ENCODE measurements around the gene MCMBP. TPM values are rescaled to one million over a fixed set of nuclear protein-coding genes. Genes with fewer than 3 reads are reported as not detected.

MCMBP gene
- total RNA-seq, 3 donors from 2014 or later = 49.9 to 56.4 (median 52.2) TPM

DNA sequence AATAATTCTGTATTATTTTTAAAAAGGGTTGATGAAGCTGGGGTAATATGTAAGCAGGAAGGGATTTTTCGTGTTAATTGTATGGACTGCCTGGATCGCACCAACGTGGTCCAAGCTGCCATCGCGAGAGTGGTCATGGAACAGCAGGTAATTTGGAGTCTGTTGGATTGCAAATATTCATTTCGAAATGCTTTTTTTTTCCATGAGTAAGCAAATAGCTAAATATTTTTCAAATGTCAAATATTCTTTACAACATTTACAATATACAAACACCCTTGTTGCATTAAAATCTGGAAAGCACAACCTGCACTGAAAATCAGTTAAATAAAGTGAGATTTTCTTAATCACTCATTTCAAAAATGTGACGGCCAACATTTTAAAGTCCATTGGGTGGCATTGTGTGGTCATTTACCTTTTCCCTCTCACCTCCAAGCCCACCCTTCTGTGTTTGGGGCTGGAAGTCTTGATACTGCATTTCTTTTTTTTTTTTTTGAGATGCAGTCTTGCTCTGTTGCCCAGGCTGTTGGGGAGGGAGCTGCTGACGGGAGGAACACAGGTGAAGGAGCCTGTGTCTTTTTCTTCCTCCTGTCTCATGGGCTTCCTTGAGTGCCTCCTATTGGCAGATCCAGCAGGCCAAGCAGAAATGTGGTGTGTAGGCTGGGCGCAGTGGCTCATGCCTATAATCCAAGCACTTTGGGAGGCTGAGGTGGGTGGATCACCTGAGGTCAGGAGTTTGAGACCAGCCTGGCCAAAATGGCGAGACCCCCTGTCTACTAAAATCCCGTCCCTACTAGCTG, 66.1 kb downstream of the MCMBP start:
- Histone ChIP-seq H3K27me3 (no peaks in the 10 kb centered on the region), H3K4me3 (no peak overlapping the region), H3K4me1 (no peaks in the 10 kb centered on the region), H3K36me3 (no peaks in the 10 kb centered on the region), H3K27ac (no peak overlapping the region), H3K9me3 (no peaks in the 10 kb centered on the region)
- no peak for DNase-seq (ENCODE audit: low spot score in 2 of 2)
- intact Hi-C loops (cut with DNase I; ENCODE audit: low total_unique reads) = no loop called here
- TF ChIP-seq POLR2AphosphoS5 (IDR thresholded peaks at IDR 0.05) (no peak), POLR2A (IDR thresholded peaks at IDR 0.05) (no peak)
- TF ChIP-seq, protein P1, sequence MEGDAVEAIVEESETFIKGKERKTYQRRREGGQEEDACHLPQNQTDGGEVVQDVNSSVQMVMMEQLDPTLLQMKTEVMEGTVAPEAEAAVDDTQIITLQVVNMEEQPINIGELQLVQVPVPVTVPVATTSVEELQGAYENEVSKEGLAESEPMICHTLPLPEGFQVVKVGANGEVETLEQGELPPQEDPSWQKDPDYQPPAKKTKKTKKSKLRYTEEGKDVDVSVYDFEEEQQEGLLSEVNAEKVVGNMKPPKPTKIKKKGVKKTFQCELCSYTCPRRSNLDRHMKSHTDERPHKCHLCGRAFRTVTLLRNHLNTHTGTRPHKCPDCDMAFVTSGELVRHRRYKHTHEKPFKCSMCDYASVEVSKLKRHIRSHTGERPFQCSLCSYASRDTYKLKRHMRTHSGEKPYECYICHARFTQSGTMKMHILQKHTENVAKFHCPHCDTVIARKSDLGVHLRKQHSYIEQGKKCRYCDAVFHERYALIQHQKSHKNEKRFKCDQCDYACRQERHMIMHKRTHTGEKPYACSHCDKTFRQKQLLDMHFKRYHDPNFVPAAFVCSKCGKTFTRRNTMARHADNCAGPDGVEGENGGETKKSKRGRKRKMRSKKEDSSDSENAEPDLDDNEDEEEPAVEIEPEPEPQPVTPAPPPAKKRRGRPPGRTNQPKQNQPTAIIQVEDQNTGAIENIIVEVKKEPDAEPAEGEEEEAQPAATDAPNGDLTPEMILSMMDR (IDR thresholded peaks at IDR 0.05) = no peak

GRCh38 chr10:119805702-119806230, 66.9 kb downstream of the MCMBP start:
- TF ChIP-seq POLR2AphosphoS5 (IDR thresholded peaks at IDR 0.05) (no peak), POLR2A (IDR thresholded peaks at IDR 0.05) (no peak)
- TF ChIP-seq, protein P1 (IDR thresholded peaks at IDR 0.05) = no peak
- Histone ChIP-seq H3K9me3 (no peaks in the 10 kb centered on the region), H3K27me3 (no peaks in the 10 kb centered on the region), H3K27ac (no peak overlapping the region), H3K36me3 (no peaks in the 10 kb centered on the region), H3K4me1 (no peaks in the 10 kb centered on the region), H3K4me3 (no peak overlapping the region)
- DNase-seq (ENCODE audit: low spot score in 2 of 2) = no peak
- intact Hi-C loops (cut with DNase I; ENCODE audit: low total_unique reads) = no loop called here

DNA sequence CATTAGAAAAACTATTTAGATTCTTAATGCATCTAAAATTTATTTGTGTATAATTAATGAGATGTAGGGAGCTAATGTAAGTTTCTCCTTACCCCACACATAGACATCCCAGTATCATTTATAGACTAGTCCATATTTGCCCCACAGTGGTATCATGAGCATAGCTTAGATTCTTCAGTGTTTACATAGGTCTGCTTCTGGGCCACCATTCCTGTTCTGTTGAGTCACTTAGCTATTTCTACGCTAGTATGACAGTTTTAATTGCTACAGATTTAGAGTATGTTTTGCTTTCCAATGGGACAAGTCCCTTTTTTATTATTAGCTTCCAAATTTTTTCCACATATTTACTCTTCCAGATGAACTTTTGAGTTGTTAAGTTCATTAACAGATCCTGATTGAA, 69.4 kb downstream of the MCMBP start:
- DNase-seq (ENCODE audit: low spot score in 2 of 2) = no peak
- no peak overlapping the region for H3K27ac ChIP-seq
- intact Hi-C loops (cut with DNase I; ENCODE audit: low total_unique reads) = no loop called here
- H3K36me3 ChIP-seq = no peaks in the 10 kb centered on the region
- TF ChIP-seq, protein P1 (IDR thresholded peaks at IDR 0.05) = no peak
- no peak for TF ChIP-seq POLR2A (IDR thresholded peaks at IDR 0.05)
- TF ChIP-seq POLR2AphosphoS5 (IDR thresholded peaks at IDR 0.05) = no peak
- no peaks in the 10 kb centered on the region for H3K9me3 ChIP-seq
- H3K4me3 ChIP-seq = no peak overlapping the region
- H3K4me1 ChIP-seq = no peaks in the 10 kb centered on the region
- no peaks in the 10 kb centered on the region for H3K27me3 ChIP-seq

DNA sequence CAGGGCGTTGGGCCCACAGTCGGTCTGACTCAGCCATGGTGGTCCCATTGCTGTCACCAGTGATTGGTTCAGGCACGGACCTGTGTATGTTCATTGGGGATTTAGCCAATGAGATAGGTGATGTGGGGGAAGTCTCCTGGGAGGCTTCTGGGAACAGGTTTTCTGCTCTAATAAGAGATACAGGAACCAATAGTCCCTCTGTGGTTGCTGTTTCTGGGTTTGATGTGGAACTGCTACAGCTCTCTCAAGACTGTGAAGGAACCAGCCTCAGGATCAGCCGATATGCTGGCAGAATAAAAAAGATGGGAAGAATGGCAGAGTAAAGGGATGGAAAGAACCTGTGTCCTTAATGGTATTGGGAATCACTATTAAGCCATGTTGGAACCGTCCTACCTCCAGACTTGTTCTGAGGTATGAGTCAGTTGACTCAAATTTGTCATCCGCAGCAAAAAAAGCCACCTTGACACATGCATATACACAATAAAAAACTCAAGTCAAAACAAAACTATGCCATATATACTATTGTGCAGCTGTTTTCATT, 70.6 kb downstream of the MCMBP start:
- Histone ChIP-seq H3K4me3 (no peak overlapping the region), H3K27ac (no peak overlapping the region), H3K9me3 (no peaks in the 10 kb centered on the region), H3K4me1 (no peaks in the 10 kb centered on the region), H3K36me3 (no peaks in the 10 kb centered on the region), H3K27me3 (no peaks in the 10 kb centered on the region)
- no peak for TF ChIP-seq POLR2AphosphoS5 (IDR thresholded peaks at IDR 0.05)
- TF ChIP-seq, protein P1 (IDR thresholded peaks at IDR 0.05) = no peak
- no peak for TF ChIP-seq POLR2A (IDR thresholded peaks at IDR 0.05)
- intact Hi-C loops (cut with DNase I; ENCODE audit: low total_unique reads) = no loop called here
- no peak for DNase-seq (ENCODE audit: low spot score in 2 of 2)

- H3K9me3 ChIP-seq = no peaks in the 10 kb centered on the region
- no peaks in the 10 kb centered on the region for H3K36me3 ChIP-seq
- H3K4me3 ChIP-seq = no peak overlapping the region
- no peak for DNase-seq (ENCODE audit: low spot score in 2 of 2)
- TF ChIP-seq POLR2AphosphoS5 (IDR thresholded peaks at IDR 0.05) (no peak), POLR2A (IDR thresholded peaks at IDR 0.05) (no peak)
- TF ChIP-seq, protein P1 (IDR thresholded peaks at IDR 0.05) = no peak
- no peaks in the 10 kb centered on the region for H3K27me3 ChIP-seq
- intact Hi-C loops (cut with DNase I; ENCODE audit: low total_unique reads) = no loop called here
- no peaks in the 10 kb centered on the region for H3K4me1 ChIP-seq
- H3K27ac ChIP-seq = no peak overlapping the region
Measured at GRCh38 chr10:119801176-119801575, 71.5 kb downstream of the MCMBP start.
